ENCODE data around the gene MAF.
A peak's percentile ranks its signal among the peaks of the same experiment; 100 is the strongest.

MAF gene
- 97.7 to 144 (median 131) reads per million in 4 donors for total RNA-seq

- DNase-seq: peak; percentile 82 to 97 (median 89)
Observed at GRCh38 chr16:79600638-79601091, at the start of gene MAF. Gene MAF, minus strand, starts transcription at chr16:79600737. Its CDS starts 835 bp downstream, at chr16:79599902.

DNA sequence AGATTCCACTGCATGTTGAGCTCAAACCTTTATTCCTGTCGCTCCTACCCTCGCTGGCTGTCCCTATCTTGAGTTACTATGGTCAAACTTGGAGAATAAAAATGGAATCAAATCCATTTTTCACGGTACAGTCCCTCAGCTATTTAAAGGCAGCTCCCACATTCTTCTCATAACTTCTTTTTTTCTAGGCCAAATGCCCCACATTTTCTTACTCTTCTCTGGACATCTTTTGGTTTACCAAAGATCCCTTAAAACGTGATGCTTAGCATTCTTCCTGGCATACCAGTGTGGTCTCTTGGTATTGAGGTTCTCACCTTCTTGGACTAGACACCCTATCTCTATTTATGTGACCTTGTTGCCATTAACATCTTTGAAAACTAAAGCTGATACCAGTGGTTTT lies 48.3 kb upstream of the MAF start:
- no peak for DNase-seq

DNA sequence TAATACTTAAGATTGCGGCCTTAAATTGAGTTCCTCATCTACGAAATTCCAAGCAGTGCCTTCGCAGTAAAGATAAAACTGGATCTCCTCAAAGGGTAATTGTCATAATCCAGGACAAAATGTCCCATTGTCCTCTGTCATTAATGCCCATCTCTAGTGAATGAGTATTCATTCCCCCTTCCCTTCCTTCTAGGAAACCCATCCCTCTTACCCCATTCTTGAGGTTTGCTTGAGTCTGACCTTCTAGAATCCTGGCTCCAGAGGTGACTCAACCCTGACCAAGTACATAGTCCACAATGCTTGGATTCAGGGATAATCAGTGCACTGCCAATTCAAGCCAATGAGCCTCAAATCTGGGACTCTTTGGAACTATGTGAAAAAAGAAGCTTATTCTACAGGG lies 47.0 kb upstream of the MAF start:
- no peak for DNase-seq

DNA sequence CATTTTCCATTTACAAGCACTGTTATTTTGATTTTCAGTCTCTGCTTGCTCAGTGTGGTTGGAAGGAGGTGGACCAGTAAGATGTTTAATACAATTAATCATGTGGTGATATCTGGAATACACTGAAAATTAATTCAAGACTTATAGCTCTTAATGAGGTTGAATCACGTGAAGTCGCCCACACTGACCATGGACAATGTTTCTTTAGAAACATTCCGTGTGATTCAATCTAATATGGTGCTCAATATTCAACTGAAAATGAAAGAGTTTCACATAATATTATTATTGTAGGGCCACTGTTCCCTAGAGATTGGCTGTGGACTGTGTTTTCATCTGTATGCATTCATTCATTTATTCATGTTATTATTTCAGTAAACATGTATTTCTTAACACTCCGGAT lies 45.2 kb upstream of the MAF start:
- DNase-seq: no peak

- no peak for DNase-seq
Observed at GRCh38 chr16:79644971-79645667, 44.6 kb upstream of the MAF start.

- peak in 1 of 5 donors; percentile 20 for DNase-seq
Observed at GRCh38 chr16:79642652-79643051, 42.1 kb upstream of the MAF start.

- DNase-seq: peak in 1 of 5 donors; percentile 85
Observed at GRCh38 chr16:79640513-79641360, 40.2 kb upstream of the MAF start.

- DNase-seq: peak in 1 of 5 donors; percentile 81
Observed at GRCh38 chr16:79639576-79640311, 39.2 kb upstream of the MAF start.

GRCh38 chr16:79638386-79638785 lies 37.8 kb upstream of the MAF start:
- DNase-seq: no peak

DNA sequence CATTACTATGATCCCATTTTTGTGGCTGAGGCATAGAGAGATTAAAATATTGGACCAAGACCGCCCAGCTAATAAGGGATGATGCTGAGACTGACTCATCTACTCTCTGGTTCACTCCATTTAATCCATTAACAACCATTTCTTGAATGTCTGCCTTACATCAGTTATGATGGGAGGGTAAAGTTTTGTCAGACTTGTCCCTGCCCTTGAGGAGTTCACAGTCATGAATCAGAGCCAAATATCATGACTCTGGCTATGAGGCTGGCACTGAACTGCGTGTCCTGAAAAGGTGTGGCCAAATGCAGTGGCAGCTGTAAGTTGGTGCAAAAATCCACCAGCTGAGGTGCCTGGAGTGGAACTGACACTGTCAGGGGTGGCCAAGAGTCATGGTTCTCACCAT lies 35.0 kb upstream of the MAF start:
- DNase-seq: no peak

GRCh38 chr16:79634298-79634697 lies 33.8 kb upstream of the MAF start:
- DNase-seq: no peak

DNA sequence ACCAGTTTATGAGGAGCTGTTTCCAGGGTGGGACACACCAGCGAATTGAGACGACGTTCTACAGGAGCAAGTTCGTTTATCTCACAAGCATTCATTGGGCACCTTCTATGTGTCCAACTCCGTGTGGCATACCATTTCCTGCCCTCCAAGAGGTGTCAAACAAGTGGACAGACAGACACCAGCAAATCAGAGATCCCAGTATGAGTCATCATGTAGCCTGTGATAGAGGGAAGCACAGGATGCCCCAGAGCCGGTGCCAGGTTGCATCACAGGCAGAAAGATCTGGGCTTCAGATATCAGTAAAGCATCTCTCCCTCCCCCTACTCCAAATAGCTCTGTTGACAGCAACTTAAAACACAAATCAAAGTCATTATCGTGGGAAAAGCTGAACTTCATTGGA lies 31.8 kb upstream of the MAF start:
- peak in 1 of 5 donors; percentile 91 for DNase-seq

- DNase-seq: no peak
Observed at GRCh38 chr16:79628988-79629387, 28.5 kb upstream of the MAF start.

DNA sequence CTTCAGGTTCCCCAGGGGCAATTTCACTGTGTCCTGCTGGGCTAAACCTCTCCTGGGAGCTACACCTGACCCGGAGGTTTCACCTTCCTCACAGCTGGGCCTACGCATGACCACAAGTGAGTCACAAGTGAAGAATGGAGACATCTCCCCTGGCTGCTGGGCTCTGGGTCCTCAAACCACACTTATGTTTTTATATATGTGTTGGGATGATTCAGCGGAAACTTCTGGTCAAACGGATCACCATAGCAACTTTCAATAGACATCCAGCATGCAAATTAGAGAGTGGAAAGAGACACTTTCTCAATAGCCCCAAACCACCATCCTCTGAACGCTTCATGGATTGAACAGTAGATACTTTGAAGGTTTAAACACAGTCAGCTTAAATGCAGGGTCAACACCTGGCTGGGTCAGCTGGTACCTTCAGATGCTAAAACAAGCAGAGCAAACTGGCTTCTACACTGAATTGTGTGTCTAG lies 28.0 kb upstream of the MAF start:
- peak in 1 of 5 donors; percentile 95 for DNase-seq

GRCh38 chr16:79627092-79627491 lies 26.6 kb upstream of the MAF start:
- no peak for DNase-seq

DNA sequence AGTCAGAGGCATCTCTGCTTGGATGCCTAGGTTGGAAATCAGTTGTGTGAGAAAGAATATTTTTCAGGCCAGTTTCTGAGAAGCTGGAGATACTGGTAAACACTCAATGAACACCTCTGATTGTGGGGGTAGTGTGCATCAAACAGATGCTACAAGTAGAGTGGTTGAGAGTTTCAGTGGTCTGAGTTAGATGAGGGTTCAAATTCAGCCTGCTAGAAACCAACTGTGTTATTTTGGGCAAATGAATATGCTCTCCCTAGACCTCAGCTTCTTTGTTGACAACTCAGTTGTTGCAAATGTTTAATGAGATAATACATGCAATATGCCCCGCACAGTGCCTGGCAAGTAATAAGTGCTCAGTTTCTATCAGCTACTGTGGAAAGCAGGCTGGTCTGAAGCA lies 25.2 kb upstream of the MAF start:
- DNase-seq: no peak

DNA sequence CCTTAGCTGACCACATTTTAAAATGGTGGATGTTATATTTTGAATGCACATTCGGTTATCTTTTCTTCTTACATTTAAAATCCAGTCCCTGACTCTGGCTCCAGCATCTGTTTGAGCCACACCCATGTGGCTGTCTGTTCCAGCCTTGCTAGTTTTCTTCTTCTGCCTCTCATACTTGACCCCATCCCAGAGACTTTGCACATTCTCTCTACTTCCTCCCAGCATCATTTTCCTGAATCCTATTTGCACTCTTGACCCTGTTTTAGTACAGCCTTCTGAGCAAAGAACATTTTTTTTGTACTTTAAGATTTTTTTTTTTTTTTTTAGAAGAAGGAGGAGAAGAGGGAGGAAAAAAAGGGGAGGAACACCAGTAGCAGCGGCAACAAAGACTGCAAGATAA lies 23.3 kb upstream of the MAF start:
- no peak for DNase-seq

DNA sequence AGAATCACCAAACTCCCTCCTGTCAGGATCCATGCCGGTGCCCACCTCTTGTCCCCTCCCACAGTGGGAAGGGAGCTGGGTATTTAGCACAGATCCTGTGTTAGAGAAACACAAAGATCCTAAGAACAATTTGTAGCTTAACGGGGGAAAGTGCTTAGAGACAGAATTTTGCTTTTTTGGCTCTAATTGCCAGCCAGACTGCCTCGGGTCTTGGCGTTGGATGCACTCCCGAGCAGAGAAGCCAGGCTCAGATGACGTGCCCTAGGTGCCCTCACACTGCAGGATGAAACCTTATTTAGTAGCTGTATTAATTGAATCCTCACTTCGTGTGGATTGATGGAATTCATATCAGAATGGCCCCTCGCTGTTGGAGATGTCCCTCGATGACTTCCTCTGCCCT lies 22.5 kb upstream of the MAF start:
- DNase-seq: no peak

GRCh38 chr16:79621027-79621426 lies 20.5 kb upstream of the MAF start:
- DNase-seq: no peak

- DNase-seq: peak in 1 of 5 donors; percentile 72
Observed at GRCh38 chr16:79618692-79619050, 18.1 kb upstream of the MAF start.

DNA sequence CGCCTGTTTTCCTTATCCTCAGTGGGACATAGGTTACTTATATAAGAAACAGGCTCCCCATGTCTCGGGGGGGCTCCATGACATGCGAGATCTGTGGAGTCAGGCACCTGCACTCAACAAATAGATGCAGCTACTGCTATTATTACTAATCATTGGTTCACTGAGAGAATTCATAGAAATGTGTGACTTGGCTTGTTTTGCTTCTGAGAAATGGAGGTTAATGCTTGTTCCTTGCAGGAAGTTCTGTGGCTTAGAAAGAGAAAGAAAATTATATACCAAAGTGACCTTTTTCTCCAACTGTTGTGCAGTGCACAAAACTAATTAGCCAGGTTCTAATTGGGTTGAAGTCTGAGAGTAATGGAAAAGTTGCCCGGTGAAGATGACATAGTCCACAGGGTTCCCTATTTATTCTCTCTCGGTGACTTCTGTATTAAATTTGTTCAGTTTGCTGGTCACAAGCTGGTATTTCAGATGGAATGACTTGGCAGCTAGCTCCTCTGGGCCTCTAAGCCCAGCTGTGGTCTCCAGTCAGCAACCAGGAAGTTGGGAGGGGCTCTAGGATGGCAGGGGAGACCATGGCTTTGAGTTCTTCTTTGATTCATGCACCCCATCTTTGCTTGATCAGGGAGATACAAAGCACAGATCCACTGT lies 17.6 kb upstream of the MAF start:
- peak in 1 of 5 donors; percentile 87 for DNase-seq

DNA sequence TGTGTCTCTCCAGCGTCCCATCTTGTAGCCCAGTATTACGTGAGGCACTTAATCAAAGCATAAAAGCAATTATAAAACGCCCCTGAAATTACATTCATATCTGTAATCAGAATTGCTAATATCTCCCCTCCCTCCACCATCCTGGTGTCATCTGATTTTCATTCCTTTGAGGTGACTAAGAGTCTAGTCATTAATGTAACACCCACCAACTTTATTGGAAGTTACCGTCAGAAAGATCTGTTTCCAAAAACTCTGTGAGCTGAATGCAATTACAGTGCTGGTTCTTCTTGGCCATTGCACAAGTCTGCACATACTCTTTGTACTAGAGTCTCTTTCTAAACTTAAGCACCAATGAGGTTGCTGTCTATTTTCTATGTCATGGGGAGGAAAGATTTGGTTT lies 12.5 kb upstream of the MAF start:
- no peak for DNase-seq

- no peak for DNase-seq
Observed at GRCh38 chr16:79612207-79612606, 11.7 kb upstream of the MAF start.

Measured in T-helper 1 cell (primary cell).